Fibroblast of lung (primary cell): ENCODE data around the gene SPOCK1. TPM values are rescaled to one million over a fixed set of nuclear protein-coding genes. Genes with fewer than 3 reads are reported as not detected.

Experiments used
- DNase-seq, 2 donors: peaks; one replicate each; pipeline versions ENCODE4 v3.0.0 to v3.0.0-alpha.2; 2010; ENCODE audit warnings: low read depth in 2 of 2
- H2AFZ ChIP-seq: 2 replicates; pipeline ENCODE4 v1.5.1; 2012; ENCODE audit warnings: low read length, control low read depth, inconsistent platforms
- H3K27ac ChIP-seq: 2 replicates; pipeline ENCODE4 v1.5.1; 2011; ENCODE audit warnings: low read length, control low read depth; ENCODE audit not compliant: insufficient read depth
- H3K27me3 ChIP-seq: 2 replicates; pipeline ENCODE4 v1.5.1; 2011; ENCODE audit warnings: mild to moderate bottlenecking, low read length; ENCODE audit not compliant: control insufficient read depth, insufficient read depth
- H3K36me3 ChIP-seq: 2 replicates; pipeline ENCODE4 v1.5.1; 2011; ENCODE audit warnings: low read length; ENCODE audit not compliant: control insufficient read depth, insufficient read depth
- H3K4me1 ChIP-seq: 2 replicates; pipeline ENCODE4 v1.5.1; 2011; ENCODE audit warnings: low read length; ENCODE audit not compliant: control insufficient read depth, insufficient read depth; ENCODE audit errors: extremely low read depth
- H3K4me2 ChIP-seq: 2 replicates; pipeline ENCODE4 v1.5.1; 2011; ENCODE audit warnings: low read length, control low read depth; ENCODE audit not compliant: insufficient read depth; ENCODE audit errors: extremely low read depth
- H3K4me3 ChIP-seq, 4 experiments: fragments of 200-600 bp in 1 of 4; sonication (generic) in 1 of 4; replicated peaks in 1 of 4; 2 replicates each; pipeline ENCODE4 v1.5.1; 2011 to 2016; ENCODE audit warnings: low read length in 4 of 4, low read depth in 3 of 4, mild to moderate bottlenecking in 3 of 4, control low read depth in 2 of 4, inconsistent platforms in 1 of 4, mixed read lengths in 1 of 4; ENCODE audit not compliant: insufficient read depth in 1 of 4; ENCODE audit errors: control extremely low read depth in 1 of 4
- H3K79me2 ChIP-seq: 2 replicates; pipeline ENCODE4 v1.5.1; 2012; ENCODE audit warnings: mild to moderate bottlenecking, low read length, inconsistent platforms; ENCODE audit not compliant: control insufficient read depth, insufficient read depth
- H3K9ac ChIP-seq: 2 replicates; pipeline ENCODE4 v1.5.1; 2011; ENCODE audit warnings: mild to moderate bottlenecking, low read length, control low read depth; ENCODE audit not compliant: insufficient read depth
- H3K9me3 ChIP-seq: 2 replicates; pipeline ENCODE4 v1.5.1; 2012; ENCODE audit warnings: low read depth, low read length; ENCODE audit not compliant: control insufficient read depth, insufficient read depth
- H4K20me1 ChIP-seq: 2 replicates; pipeline ENCODE4 v1.5.1; 2011; ENCODE audit warnings: low read length; ENCODE audit not compliant: control insufficient read depth, insufficient read depth; ENCODE audit errors: extremely low read depth
- CTCF ChIP-seq, 2 donors: IDR thresholded peaks in 1 of 2; conservative IDR thresholded peaks in 1 of 2; 1 replicate in 1 of 2; 2 replicates in 1 of 2; pipeline ENCODE4 v1.5.1; 2011 to 2012; ENCODE audit warnings: low read length in 2 of 2, control low read depth in 1 of 2, inconsistent platforms in 1 of 2, low read depth in 1 of 2, mild to moderate bottlenecking in 1 of 2
- EZH2 ChIP-seq: IDR thresholded peaks from 2 replicates; pipeline ENCODE4 v1.5.1; 2012; ENCODE audit warnings: low read length, control low read depth, mild to moderate bottlenecking; ENCODE audit errors: missing control alignments
- polyA plus RNA-seq, 2 donors: library from polyadenylated mRNA; depleted of rRNA in 1 of 2; stranded (reverse) in 1 of 2; unstranded in 1 of 2; fragments of >200 nt; gene quantifications; 2 replicates each; pipeline ENCODE4 v1.2.1, GENCODE V29; 2011 to 2012; ENCODE audit warnings: missing spikeins in 1 of 2
- total RNA-seq: library from RNA; depleted of rRNA; stranded (reverse); fragments of >200 nt; gene quantifications from 2 replicates; pipeline ENCODE4 v1.2.1, GENCODE V29; 2014

SPOCK1 gene
- total and polyA plus RNA-seq, 2 donors (not counting 1 experiment from before 2014, with no cell fraction given): 11.1 to 34.9 TPM

- Histone ChIP-seq H3K9ac (no peak overlapping the region), H4K20me1 (no peaks in the 10 kb centered on the region), H3K79me2 (no peaks in the 10 kb centered on the region), H3K36me3 (no peaks in the 10 kb centered on the region), H3K4me2 (no peak overlapping the region), H3K9me3 (no peaks in the 10 kb centered on the region), H3K4me1 (no peaks in the 10 kb centered on the region), H2AFZ (no peak overlapping the region), H3K27ac (no peak overlapping the region), H3K4me3 (no peak overlapping the region), H3K27me3 (no peaks in the 10 kb centered on the region)
- TF ChIP-seq EZH2: no peak
- no peak for TF ChIP-seq CTCF (conservative IDR thresholded peaks at IDR 0.05 in 1 of 2, IDR thresholded peaks at IDR 0.05 in 1 of 2; ENCODE audit: low read depth in 1 of 2, low read length in 2 of 2)
- no peak for DNase-seq
These were observed 340.4 kb downstream of the SPOCK1 start for GRCh38 chr5:137158691-137159090.

GRCh38 chr5:137156180-137156579 lies 342.9 kb downstream of the SPOCK1 start:
- DNase-seq: no peak
- Histone ChIP-seq H3K9me3 (no peaks in the 10 kb centered on the region), H3K27me3 (no peaks in the 10 kb centered on the region), H4K20me1 (no peaks in the 10 kb centered on the region), H3K4me1 (no peaks in the 10 kb centered on the region), H3K79me2 (no peaks in the 10 kb centered on the region), H3K9ac (no peak overlapping the region), H3K27ac (no peak overlapping the region), H2AFZ (no peak overlapping the region), H3K36me3 (no peaks in the 10 kb centered on the region), H3K4me2 (no peak overlapping the region), H3K4me3 (no peak overlapping the region)
- no peak for TF ChIP-seq EZH2
- no peak for TF ChIP-seq CTCF (conservative IDR thresholded peaks at IDR 0.05 in 1 of 2, IDR thresholded peaks at IDR 0.05 in 1 of 2; ENCODE audit: low read depth in 1 of 2, low read length in 2 of 2)

GRCh38 chr5:137155261-137156000 lies 343.7 kb downstream of the SPOCK1 start:
- Histone ChIP-seq H3K79me2 (no peaks in the 10 kb centered on the region), H4K20me1 (no peaks in the 10 kb centered on the region)

More at GRCh38 chr5:137155261-137156000, 343.7 kb downstream of the SPOCK1 start:
- Histone ChIP-seq H3K9ac (no peak overlapping the region), H3K4me3 (no peak overlapping the region), H2AFZ (no peak overlapping the region), H3K4me1 (no peaks in the 10 kb centered on the region), H3K27ac (no peak overlapping the region), H3K9me3 (no peaks in the 10 kb centered on the region), H3K27me3 (no peaks in the 10 kb centered on the region), H3K36me3 (no peaks in the 10 kb centered on the region), H3K4me2 (no peak overlapping the region)
- no peak for TF ChIP-seq EZH2
- TF ChIP-seq CTCF (conservative IDR thresholded peaks at IDR 0.05 in 1 of 2, IDR thresholded peaks at IDR 0.05 in 1 of 2; ENCODE audit: low read depth in 1 of 2, low read length in 2 of 2): no peak
- DNase-seq: no peak
